Smooth muscle cell of bladder (primary cell): Measurements from ENCODE around the gene PSME2. TPM values are rescaled to one million over a fixed set of nuclear protein-coding genes. Genes with fewer than 3 reads are reported as not detected.

Source experiments
- total RNA-seq: library from RNA; depleted of rRNA; stranded (reverse); fragments of >200 nt; gene quantifications from 2 replicates; pipeline ENCODE4 v1.2.3, GENCODE V29; 2014

The PSME2 gene
- total RNA-seq, 1 donor from 2014 or later = 104 TPM

Other genes with a start within 250 kb of the PSME2 start
- 49.8 and 69.3 TPM in 2 replicates for gene DHRS4, start 192.8 kb downstream of the PSME2 start, total RNA-seq
- gene DHRS4L2, start 157.7 kb downstream of the PSME2 start, total RNA-seq = 13.9 and 16.8 TPM in 2 replicates
- under 0.01 TPM in 2 replicates for gene CARMIL3, start 94.6 kb downstream of the PSME2 start, total RNA-seq
- not detected in 2 replicates for gene CPNE6, start 75.0 kb downstream of the PSME2 start, total RNA-seq
- 20.1 and 38.3 TPM in 2 replicates for gene PCK2, start 52.3 kb downstream of the PSME2 start, total RNA-seq
- 50.9 and 53.0 TPM in 2 replicates for gene DCAF11, start 31.8 kb downstream of the PSME2 start, total RNA-seq
- 0.28 and 0.46 TPM in 2 replicates for gene NRL, start 31.7 kb downstream of the PSME2 start, total RNA-seq
- gene FITM1, start 16.0 kb downstream of the PSME2 start, total RNA-seq = under 0.01 TPM in 1 of 2 replicates, not detected in the other
- gene PSME1, start 10.4 kb downstream of the PSME2 start, total RNA-seq = 104 and 134 TPM in 2 replicates
- 17.4 and 17.8 TPM in 2 replicates for gene EMC9, start 5.0 kb downstream of the PSME2 start, total RNA-seq
- 25.0 and 32.0 TPM in 2 replicates for gene RNF31, start 888 bp upstream of the PSME2 start, total RNA-seq
- gene IRF9, start 14.7 kb upstream of the PSME2 start, total RNA-seq = 65.7 and 69.2 TPM in 2 replicates
- gene REC8, start 25.5 kb upstream of the PSME2 start, total RNA-seq = 0.85 and 1.2 TPM in 2 replicates
- 27.4 and 27.8 TPM in 2 replicates for gene IPO4, start 42.2 kb upstream of the PSME2 start, total RNA-seq
- 50.9 and 58.4 TPM in 2 replicates for gene TM9SF1, start 48.8 kb upstream of the PSME2 start, total RNA-seq
- gene TSSK4, start 59.1 kb upstream of the PSME2 start, total RNA-seq = 0.14 and 0.28 TPM in 2 replicates
- 19.7 and 20.3 TPM in 2 replicates for gene CHMP4A, start 66.9 kb upstream of the PSME2 start, total RNA-seq
- 16.2 and 17.7 TPM in 2 replicates for gene MDP1, start 69.5 kb upstream of the PSME2 start, total RNA-seq
- gene NEDD8, start 85.8 kb upstream of the PSME2 start, total RNA-seq = 226 and 239 TPM in 2 replicates
- gene GMPR2, start 86.3 kb upstream of the PSME2 start, total RNA-seq = 123 and 126 TPM in 2 replicates
- gene TINF2, start 96.0 kb upstream of the PSME2 start, total RNA-seq = 37.0 and 42.7 TPM in 2 replicates
- gene TGM1, start 116.6 kb upstream of the PSME2 start, total RNA-seq = 0.71 and 1.6 TPM in 2 replicates
- gene RABGGTA, start 125.0 kb upstream of the PSME2 start, total RNA-seq = 16.6 and 20.1 TPM in 2 replicates
- 7.2 and 10.5 TPM in 2 replicates for gene DHRS1, start 153.2 kb upstream of the PSME2 start, total RNA-seq
- 14.2 and 17.1 TPM in 2 replicates for gene NOP9, start 153.2 kb upstream of the PSME2 start, total RNA-seq
- gene CIDEB, start 161.4 kb upstream of the PSME2 start, total RNA-seq = 1.00 and 1.8 TPM in 2 replicates
- gene LTB4R2, start 163.5 kb upstream of the PSME2 start, total RNA-seq = 1.6 and 2.7 TPM in 2 replicates
- gene LTB4R, start 164.9 kb upstream of the PSME2 start, total RNA-seq = 0.71 and 1.9 TPM in 2 replicates
- 3.4 and 5.3 TPM in 2 replicates for gene ADCY4, start 188.5 kb upstream of the PSME2 start, total RNA-seq
- 2.5 and 2.8 TPM in 2 replicates for gene RIPK3, start 193.4 kb upstream of the PSME2 start, total RNA-seq
- gene NFATC4, start 221.6 kb upstream of the PSME2 start, total RNA-seq = 48.2 and 66.7 TPM in 2 replicates